Heart left ventricle (tissue), 16 donors: ENCODE results near the gene PCLAF. TPM values are rescaled to one million over a fixed set of nuclear protein-coding genes. Genes with fewer than 3 reads are reported as not detected.
"Not testable (repeated sequence)": the region's sequence is repeated elsewhere in the genome, so short reads cannot be mapped to it uniquely, and the experiment has no call there.

Experiments used
- ATAC-seq, 4 donors: fragments of 200-7000 bp; cut with Tn5 transposase; one replicate each; pipeline ENCODE4 v1.9.1; 2020 to 2022; ENCODE audit warnings: moderate library complexity in 4 of 4, mild to moderate bottlenecking in 3 of 4, moderate number of reproducible peaks in 1 of 4
- DNase-seq, 5 donors: peaks; one replicate each; pipeline ENCODE4 v3.0.0-alpha.2; 2020
- H3K27ac ChIP-seq, 12 donors: fragments of 200-600 bp; sonication (generic) in 4 of 12; one replicate each; pipeline versions ENCODE4 v1.5.0 to v1.8.0; 2016 to 2022; ENCODE audit warnings: mild to moderate bottlenecking in 2 of 12
- H3K27me3 ChIP-seq, 9 donors: fragments of 200-600 bp; sonication (generic) in 2 of 9; one replicate each; pipeline versions ENCODE4 v1.5.1 to v1.8.0; 2016 to 2022; ENCODE audit warnings: mild to moderate bottlenecking in 3 of 9
- H3K36me3 ChIP-seq, 9 donors: fragments of 200-600 bp; sonication (generic) in 2 of 9; one replicate each; pipeline versions ENCODE4 v1.5.0 to v1.8.0; 2018 to 2022; ENCODE audit warnings: mild to moderate bottlenecking in 2 of 9
- H3K4me1 ChIP-seq, 12 donors: fragments of 200-600 bp; sonication (generic) in 4 of 12; one replicate each; pipeline versions ENCODE4 v1.5.0 to v1.8.0; 2016 to 2022; ENCODE audit warnings: mild to moderate bottlenecking in 3 of 12
- H3K4me3 ChIP-seq, 12 donors: fragments of 200-600 bp; sonication (generic) in 4 of 12; one replicate each; pipeline versions ENCODE4 v1.5.0 to v1.8.0; 2017 to 2022; ENCODE audit warnings: mild to moderate bottlenecking in 9 of 12, moderate library complexity in 4 of 12
- H3K9me3 ChIP-seq, 12 donors: fragments of 200-600 bp; sonication (generic) in 4 of 12; one replicate each; pipeline versions ENCODE4 v1.5.0 to v1.8.0; 2016 to 2022; ENCODE audit warnings: mild to moderate bottlenecking in 1 of 12
- POLR2A ChIP-seq, 2 donors: fragments of 450-650 bp; IDR thresholded peaks; one replicate each; pipeline ENCODE4 v1.6.1; 2017; ENCODE audit warnings: antibody characterized with exemption in 2 of 2, mild to moderate bottlenecking in 2 of 2, moderate library complexity in 2 of 2
- WGBS, 4 donors: extraction: QIAGEN DNeasy Blood & Tissue Kit in 2 of 4; methylation state at CpG; one replicate each; pipeline versions ENCODE4 v1.1.5 to v1.1.7; 2013 to 2018; 5-methylcytosine and 5-hydroxymethylcytosine counted together
- intact Hi-C, 10 donors: fragments of 100-400 bp; cut with DNase I; formaldehyde crosslinking; loops; one replicate each; pipeline versions ENCODE4 v1.11.1 to v1.14.2; 2022
- polyA plus RNA-seq, 2 donors: library from polyadenylated mRNA; stranded (reverse); fragments of 200-250 nt; gene quantifications; one replicate each; pipeline ENCODE4 v1.2.3, GENCODE V29; 2013
- total RNA-seq, 9 donors: library from RNA; depleted of rRNA in 2 of 9; stranded (reverse); fragments of >200 nt in 2 of 9; fragmentation: NEBNext Ultra II Directional in 3 of 9; extraction: Animal tissue kit (Norgen Biotek cat#: 25700) in 3 of 9; gene quantifications; one replicate each; pipeline versions ENCODE4 v1.1.0 to v1.2.4, GENCODE V29; 2016 to 2023
- TF ChIP-seq, protein P1 (sequence below), 12 donors: fragments of 200-600 bp; sonication (generic) in 4 of 12; IDR thresholded peaks; one replicate each; pipeline versions ENCODE4 v1.5.0 to v1.8.0; 2018 to 2022; ENCODE audit warnings: antibody characterized with exemption in 12 of 12, mild to moderate bottlenecking in 5 of 12
- donor health status: ischemic (EF 13 %, LVEDD 7.1; RV severe dilation, severe dysfunction).
- donor health status: healthy with polysubstance abuse.
- donor health status: DM: no; HTN: yes; CAD: no.
- donor health status: DM: no; HTN: no; CAD: no.
- donor health status: ischemic (EF 25% LVEDD 6.9; RV normal size, moderate dysfunction).
- donor health status: ischemic (EF 25% LVEDD 5.7; RV mildly dilated, moderate dysfunction).
- donor health status: healthy.
- donor health status: DM: yes; HTN: yes; CAD: no.
- donor health status: ischemic (EF 35%, LVEDD 5.7; RV mildly dilated, moderate dysfunction).
- donor health status: nonischemic (EF 11% LVEDD 7.7; RV severe dilation, severe dysfunction).
- donor health status: DM: yes; HTN: yes; CAD: no.
- donor health status: PGD.
- donor health status: ischemic (EF 29% LVEDD 5.4; RV normal size, mild dysfunction).
- donor health status: nonischemic (EF 23%, LVEDD 6.1; RV moderate dilation, normal function).

The PCLAF gene
- total and polyA plus RNA-seq, 11 donors = 0.14 to 4.8 (median 0.63) TPM; not detected in 5

DNA sequence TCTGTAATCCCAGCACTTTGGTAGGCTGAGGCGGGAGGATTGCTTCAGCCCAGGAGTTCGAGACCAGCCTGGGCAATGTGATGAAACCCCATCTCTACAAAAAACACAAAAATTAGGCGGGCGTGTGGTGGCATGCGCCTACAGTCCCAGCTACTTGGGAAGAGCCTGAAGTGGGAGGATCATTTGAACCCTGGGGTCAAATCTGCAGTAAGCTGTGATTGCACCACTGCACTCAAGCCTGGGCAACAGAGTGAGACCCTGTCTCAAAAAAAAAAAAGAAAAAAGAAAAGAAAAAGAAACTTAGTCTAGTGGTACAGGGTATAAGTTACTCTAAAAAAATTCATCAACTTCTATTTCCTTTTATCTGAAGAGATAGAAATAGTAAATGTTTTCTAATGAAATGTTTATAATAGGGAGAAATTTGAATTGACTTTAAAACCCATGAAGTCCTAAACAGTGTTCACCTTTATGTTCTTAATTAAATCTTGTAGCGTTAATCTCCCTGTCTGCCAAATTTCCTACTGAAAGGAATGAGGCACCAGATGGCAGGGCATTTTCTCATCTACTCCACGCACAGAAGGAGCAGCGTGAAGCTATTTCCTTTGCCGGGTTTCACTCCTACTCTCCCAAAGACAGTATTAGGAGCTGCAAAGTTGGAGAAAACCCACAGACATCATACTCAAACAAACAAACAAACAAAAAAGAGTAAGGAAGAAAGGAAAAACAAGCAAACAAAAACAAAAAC lies 1.9 kb downstream of the PCLAF start:
- TF ChIP-seq POLR2A (IDR thresholded peaks at IDR 0.05) = no peak
- TF ChIP-seq, protein P1, sequence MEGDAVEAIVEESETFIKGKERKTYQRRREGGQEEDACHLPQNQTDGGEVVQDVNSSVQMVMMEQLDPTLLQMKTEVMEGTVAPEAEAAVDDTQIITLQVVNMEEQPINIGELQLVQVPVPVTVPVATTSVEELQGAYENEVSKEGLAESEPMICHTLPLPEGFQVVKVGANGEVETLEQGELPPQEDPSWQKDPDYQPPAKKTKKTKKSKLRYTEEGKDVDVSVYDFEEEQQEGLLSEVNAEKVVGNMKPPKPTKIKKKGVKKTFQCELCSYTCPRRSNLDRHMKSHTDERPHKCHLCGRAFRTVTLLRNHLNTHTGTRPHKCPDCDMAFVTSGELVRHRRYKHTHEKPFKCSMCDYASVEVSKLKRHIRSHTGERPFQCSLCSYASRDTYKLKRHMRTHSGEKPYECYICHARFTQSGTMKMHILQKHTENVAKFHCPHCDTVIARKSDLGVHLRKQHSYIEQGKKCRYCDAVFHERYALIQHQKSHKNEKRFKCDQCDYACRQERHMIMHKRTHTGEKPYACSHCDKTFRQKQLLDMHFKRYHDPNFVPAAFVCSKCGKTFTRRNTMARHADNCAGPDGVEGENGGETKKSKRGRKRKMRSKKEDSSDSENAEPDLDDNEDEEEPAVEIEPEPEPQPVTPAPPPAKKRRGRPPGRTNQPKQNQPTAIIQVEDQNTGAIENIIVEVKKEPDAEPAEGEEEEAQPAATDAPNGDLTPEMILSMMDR (IDR thresholded peaks at IDR 0.05) = no peak
- no peak for DNase-seq
- H3K9me3 ChIP-seq = no peaks in the 10 kb centered on the region
- no peaks in the 10 kb centered on the region for H3K36me3 ChIP-seq
- no peaks in the 10 kb centered on the region for H3K27me3 ChIP-seq
- H3K27ac ChIP-seq = no peak overlapping the region
- ATAC-seq = no peak
- WGBS, 4 donors = 63 to 70% (median 69%) methylated on average over 9 of the region's 9 CpGs
- intact Hi-C loops = no loop called here
- H3K4me1 ChIP-seq = peaks cover 0 to 14% (median 6%) of the 10 kb centered on the region in 12 donors
- peak overlapping the region in 1 of 12 donors; percentile 76 for H3K4me3 ChIP-seq

DNA sequence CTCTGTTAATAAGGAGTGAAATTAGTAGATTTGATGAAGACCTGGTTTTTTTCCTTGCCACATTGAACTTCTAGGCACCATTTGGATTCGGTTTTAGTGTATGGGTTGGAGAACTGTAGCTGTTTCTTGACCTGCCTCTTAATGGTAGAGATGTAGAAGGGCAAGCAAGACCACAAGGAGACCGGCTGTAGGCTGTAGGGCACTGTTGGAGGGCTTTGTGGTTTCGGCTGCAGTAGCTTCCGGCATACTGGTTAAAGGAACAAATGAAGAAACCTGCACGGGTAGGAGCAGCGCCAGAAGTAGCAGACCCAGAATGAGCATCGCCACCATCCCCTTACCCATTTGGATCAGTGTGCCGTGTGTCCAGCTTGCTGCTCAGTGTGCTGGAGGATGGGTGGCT lies 7.9 kb downstream of the PCLAF start:
- Histone ChIP-seq H3K27me3 (no peaks in the 10 kb centered on the region), H3K4me3 (no peak overlapping the region), H3K36me3 (no peaks in the 10 kb centered on the region), H3K9me3 (no peaks in the 10 kb centered on the region), H3K4me1 (no peaks in the 10 kb centered on the region), H3K27ac (no peak overlapping the region)
- no peak for TF ChIP-seq POLR2A (IDR thresholded peaks at IDR 0.05)
- TF ChIP-seq, protein P1 (IDR thresholded peaks at IDR 0.05) = no peak
- intact Hi-C loops = no loop called here
- DNase-seq (no peak), ATAC-seq (no peak)
- 91 to 97% (median 96%) methylated on average over 8 of the region's 8 CpGs for WGBS, 4 donors

DNA sequence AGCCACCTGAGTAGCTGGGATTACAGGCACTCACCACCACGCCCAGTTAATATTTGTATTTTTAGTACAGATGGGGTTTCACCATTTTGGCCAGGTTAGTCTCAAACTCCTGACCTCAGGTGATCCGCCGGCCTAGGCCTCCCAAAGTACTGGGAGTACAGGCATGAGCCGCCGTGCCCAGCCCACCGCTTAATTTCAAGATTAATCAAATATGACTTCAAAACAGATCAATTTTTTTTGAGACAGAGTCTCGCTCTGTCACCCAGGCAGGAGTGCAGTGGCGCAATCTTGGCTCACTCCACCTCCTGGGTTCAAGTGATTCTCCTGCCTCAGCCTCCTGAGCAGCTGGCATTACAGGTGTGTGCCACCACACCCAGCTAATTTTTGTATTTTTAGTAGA lies 9.9 kb downstream of the PCLAF start:
- H3K36me3 ChIP-seq, intact Hi-C loops, H3K27ac ChIP-seq, H3K9me3 ChIP-seq, H3K4me3 ChIP-seq, H3K4me1 ChIP-seq, H3K27me3 ChIP-seq, ATAC-seq, DNase-seq: not testable (repeated sequence)
- WGBS, 4 donors = 97 to 99% (median 99%) methylated on average over 8 of the region's 8 CpGs

DNA sequence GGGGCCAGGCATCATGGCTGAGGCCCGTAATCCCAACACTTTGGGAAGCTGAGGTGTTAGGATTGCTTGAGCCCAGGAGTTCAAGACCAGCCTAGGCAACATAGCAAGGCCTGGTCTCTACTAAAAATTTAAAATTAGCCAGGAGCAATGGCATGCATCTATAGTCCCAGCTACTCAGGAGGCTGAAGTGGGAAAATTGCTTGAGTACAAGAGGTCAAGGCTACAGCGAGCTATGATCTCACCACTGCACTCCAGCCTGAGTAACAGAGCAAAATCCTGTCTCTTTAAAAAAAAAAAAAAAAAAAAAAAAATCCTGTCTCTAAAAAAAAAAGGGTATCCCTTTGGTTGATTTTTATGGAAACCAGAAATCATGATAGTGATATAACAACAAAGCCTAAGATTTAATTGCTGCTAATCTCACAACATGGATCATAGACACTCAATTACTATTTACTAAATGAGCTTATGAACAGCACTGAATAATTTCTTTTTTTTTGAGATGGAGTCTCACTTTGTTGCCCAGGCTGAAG lies 12.1 kb downstream of the PCLAF start:
- Histone ChIP-seq H3K4me3 (no peak overlapping the region), H3K4me1 (no peaks in the 10 kb centered on the region), H3K27ac (no peak overlapping the region), H3K36me3 (no peaks in the 10 kb centered on the region), H3K27me3 (no peaks in the 10 kb centered on the region), H3K9me3 (no peaks in the 10 kb centered on the region)
- WGBS, 4 donors = 87 to 90% (median 89%) methylated on average over 2 of the region's 2 CpGs
- DNase-seq (no peak), ATAC-seq (no peak)
- intact Hi-C loops = no loop called here
- no peak for TF ChIP-seq POLR2A (IDR thresholded peaks at IDR 0.05)
- TF ChIP-seq, protein P1 (IDR thresholded peaks at IDR 0.05) = no peak
